Neuron (in vitro differentiated cells): ENCODE data around the gene NR5A2.

Source experiments
- H2AFZ ChIP-seq: one replicate; pipeline ENCODE4 v1.6.1; 2013; ENCODE audit warnings: low read depth, mild to moderate bottlenecking, inconsistent platforms, low read length, moderate library complexity
- H3K27me3 ChIP-seq: one replicate; pipeline ENCODE4 v1.6.1; 2013; ENCODE audit warnings: low read length; ENCODE audit not compliant: insufficient read depth
- H3K36me3 ChIP-seq: one replicate; pipeline ENCODE4 v1.6.1; 2013; ENCODE audit warnings: low read length; ENCODE audit not compliant: insufficient read depth
- H3K4me1 ChIP-seq: one replicate; pipeline ENCODE4 v1.6.1; 2013; ENCODE audit warnings: low read length; ENCODE audit not compliant: insufficient read depth
- H3K4me3 ChIP-seq: 2 replicates; pipeline ENCODE4 v1.5.1; 2013; ENCODE audit warnings: mild to moderate bottlenecking, low read length, moderate library complexity
- H3K9me3 ChIP-seq: one replicate; pipeline ENCODE4 v1.6.1; 2013; ENCODE audit warnings: low read length

Gene NR5A2

GRCh38 chr1:200053646-200054045 lies 26.1 kb downstream of the NR5A2 start:
- no peak overlapping the region for H3K4me3 ChIP-seq
- no peaks in the 10 kb centered on the region for H3K9me3 ChIP-seq
- H2AFZ ChIP-seq, result no peak overlapping the region
- H3K4me1 ChIP-seq, result no peaks in the 10 kb centered on the region
- H3K27me3 ChIP-seq, result no peaks in the 10 kb centered on the region
- no peaks in the 10 kb centered on the region for H3K36me3 ChIP-seq

GRCh38 chr1:200058341-200058740 lies 30.8 kb downstream of the NR5A2 start:
- no peak overlapping the region for H3K4me3 ChIP-seq
- no peaks in the 10 kb centered on the region for H3K9me3 ChIP-seq
- H3K4me1 ChIP-seq, result no peaks in the 10 kb centered on the region
- H2AFZ ChIP-seq, result no peak overlapping the region
- no peaks in the 10 kb centered on the region for H3K36me3 ChIP-seq
- H3K27me3 ChIP-seq, result no peaks in the 10 kb centered on the region

- Histone ChIP-seq H3K9me3 (no peaks in the 10 kb centered on the region), H3K36me3 (no peaks in the 10 kb centered on the region), H2AFZ (no peak overlapping the region), H3K4me1 (no peaks in the 10 kb centered on the region), H3K27me3 (no peaks in the 10 kb centered on the region), H3K4me3 (no peak overlapping the region)
Observed at GRCh38 chr1:200062143-200062542, 34.6 kb downstream of the NR5A2 start.

GRCh38 chr1:200072636-200073285 lies 45.3 kb downstream of the NR5A2 start:
- Histone ChIP-seq H3K4me1 (no peaks in the 10 kb centered on the region), H3K36me3 (no peaks in the 10 kb centered on the region), H2AFZ (no peak overlapping the region), H3K4me3 (no peak overlapping the region), H3K27me3 (no peaks in the 10 kb centered on the region), H3K9me3 (no peaks in the 10 kb centered on the region)

GRCh38 chr1:200073286-200073637 lies 45.8 kb downstream of the NR5A2 start:
- H3K27me3 ChIP-seq, result no peaks in the 10 kb centered on the region
- H2AFZ ChIP-seq, result no peak overlapping the region
- H3K4me1 ChIP-seq, result no peaks in the 10 kb centered on the region
- H3K9me3 ChIP-seq, result no peaks in the 10 kb centered on the region
- H3K4me3 ChIP-seq, result no peak overlapping the region
- H3K36me3 ChIP-seq, result no peaks in the 10 kb centered on the region

GRCh38 chr1:200075522-200075921 lies 48.0 kb downstream of the NR5A2 start:
- Histone ChIP-seq H3K4me3 (no peak overlapping the region), H3K36me3 (no peaks in the 10 kb centered on the region), H3K4me1 (peaks cover 8% of the 10 kb centered on the region), H3K9me3 (no peaks in the 10 kb centered on the region), H2AFZ (no peak overlapping the region), H3K27me3 (no peaks in the 10 kb centered on the region)

GRCh38 chr1:200075938-200076546 lies 48.5 kb downstream of the NR5A2 start:
- Histone ChIP-seq H3K9me3 (no peaks in the 10 kb centered on the region), H3K27me3 (no peaks in the 10 kb centered on the region), H2AFZ (no peak overlapping the region), H3K4me1 (peaks cover 13% of the 10 kb centered on the region), H3K36me3 (no peaks in the 10 kb centered on the region), H3K4me3 (no peak overlapping the region)

- Histone ChIP-seq H3K4me1 (peaks cover 27% of the 10 kb centered on the region), H3K4me3 (no peak overlapping the region), H3K36me3 (no peaks in the 10 kb centered on the region), H3K9me3 (no peaks in the 10 kb centered on the region), H3K27me3 (no peaks in the 10 kb centered on the region), H2AFZ (no peak overlapping the region)
Observed at GRCh38 chr1:200079232-200079940, 51.9 kb downstream of the NR5A2 start.

GRCh38 chr1:200081151-200081968 lies 53.9 kb downstream of the NR5A2 start:
- Histone ChIP-seq H3K4me3 (no peak overlapping the region), H2AFZ (no peak overlapping the region), H3K36me3 (no peaks in the 10 kb centered on the region), H3K9me3 (no peaks in the 10 kb centered on the region), H3K27me3 (no peaks in the 10 kb centered on the region), H3K4me1 (peaks cover 27% of the 10 kb centered on the region)

GRCh38 chr1:200081969-200082245 lies 54.4 kb downstream of the NR5A2 start:
- Histone ChIP-seq H3K4me3 (no peak overlapping the region), H3K4me1 (peaks cover 27% of the 10 kb centered on the region), H3K27me3 (no peaks in the 10 kb centered on the region), H2AFZ (no peak overlapping the region), H3K9me3 (no peaks in the 10 kb centered on the region), H3K36me3 (no peaks in the 10 kb centered on the region)

GRCh38 chr1:200082329-200082728 lies 54.8 kb downstream of the NR5A2 start:
- Histone ChIP-seq H3K36me3 (no peaks in the 10 kb centered on the region), H2AFZ (no peak overlapping the region), H3K4me1 (peaks cover 27% of the 10 kb centered on the region), H3K27me3 (no peaks in the 10 kb centered on the region), H3K4me3 (no peak overlapping the region), H3K9me3 (no peaks in the 10 kb centered on the region)

- H3K4me1 ChIP-seq, result no peaks in the 10 kb centered on the region
- no peak overlapping the region for H2AFZ ChIP-seq
- H3K36me3 ChIP-seq, result no peaks in the 10 kb centered on the region
- H3K9me3 ChIP-seq, result no peaks in the 10 kb centered on the region
- no peak overlapping the region for H3K4me3 ChIP-seq
- no peaks in the 10 kb centered on the region for H3K27me3 ChIP-seq
Observed at GRCh38 chr1:200090252-200091159, 63.0 kb downstream of the NR5A2 start.
